PC-3 (cell line): Measurements from ENCODE around the gene EHD4. TPM values are rescaled to one million over a fixed set of nuclear protein-coding genes. Genes with fewer than 3 reads are reported as not detected.

Source experiments
- ATAC-seq: fragments of 200-7000 bp; cut with Tn5 transposase; 2 replicates; pipeline ENCODE4 v1.9.1; 2020; ENCODE audit warnings: mild to moderate bottlenecking, moderate library complexity
- BruUV-seq: library from RNA; stranded (reverse); fragments of 400-500 nt; replicated peaks from 2 replicates; lab custom pipeline; 2021; lab: Mats Ljungman, UMichigan
- CTCF ChIA-PET: fragments of 300-600 bp; sonication (Branson Sonifier 250); formaldehyde crosslinking; loops from one replicate; lab custom pipeline; 2022; ENCODE audit warnings: antibody characterized with exemption; lab: Charles Lee
- POLR2A ChIA-PET: fragments of 300-600 bp; sonication (Branson Sonifier 250); formaldehyde crosslinking; loops from one replicate; lab custom pipeline; 2022; ENCODE audit warnings: antibody characterized with exemption; ENCODE audit not compliant: unreplicated experiment; lab: Charles Lee
- DNase-seq: peaks from one replicate; pipeline ENCODE4 v3.0.0-alpha.2; 2015
- H2AFZ ChIP-seq: fragments of 300-600 bp; sonication (generic); 2 replicates; pipeline ENCODE4 v1.6.0; 2016; ENCODE audit warnings: antibody characterized with exemption, low read length
- H3F3A ChIP-seq: fragments of 300-600 bp; sonication (generic); one replicate; pipeline ENCODE4 v1.6.0; 2017; ENCODE audit warnings: antibody characterized with exemption, low read length, control low read depth, mild to moderate bottlenecking; ENCODE audit not compliant: unreplicated experiment
- H3K27ac ChIP-seq: fragments of 300-600 bp; sonication (generic); 2 replicates; pipeline ENCODE4 v1.5.1; 2016; ENCODE audit warnings: mild to moderate bottlenecking, low read length
- H3K27me3 ChIP-seq: fragments of 300-600 bp; sonication (generic); 2 replicates; pipeline ENCODE4 v1.6.1; 2016; ENCODE audit warnings: low read length, mixed read lengths
- H3K36me3 ChIP-seq: fragments of 300-600 bp; sonication (generic); 2 replicates; pipeline ENCODE4 v1.6.1; 2016; ENCODE audit warnings: low read depth, mixed run types, low read length, mixed read lengths
- H3K4me1 ChIP-seq: fragments of 300-600 bp; sonication (generic); 2 replicates; pipeline ENCODE4 v1.5.1; 2016; ENCODE audit warnings: low read length; ENCODE audit not compliant: insufficient read depth
- H3K4me2 ChIP-seq: fragments of 300-600 bp; sonication (generic); 2 replicates; pipeline ENCODE4 v1.6.0; 2016; ENCODE audit warnings: low read length
- H3K4me3 ChIP-seq: fragments of 300-600 bp; sonication (generic); 2 replicates; pipeline ENCODE4 v1.5.1; 2016; ENCODE audit warnings: mild to moderate bottlenecking, low read length, mixed read lengths
- H3K79me2 ChIP-seq: fragments of 300-600 bp; sonication (generic); 2 replicates; pipeline ENCODE4 v1.6.1; 2017; ENCODE audit warnings: low read length, mixed read lengths
- H3K9ac ChIP-seq: fragments of 300-600 bp; sonication (generic); 2 replicates; pipeline ENCODE4 v1.6.0; 2016; ENCODE audit warnings: mild to moderate bottlenecking, low read length
- H3K9me2 ChIP-seq: fragments of 300-600 bp; sonication (generic); replicated peaks from 2 replicates; pipeline ENCODE4 v1.6.1; 2016; ENCODE audit warnings: mixed run types, low read length, mixed read lengths
- H3K9me3 ChIP-seq: fragments of 300-600 bp; sonication (generic); 2 replicates; pipeline ENCODE4 v1.6.1; 2016; ENCODE audit warnings: low read length, mixed read lengths
- H4K20me1 ChIP-seq: fragments of 300-600 bp; sonication (generic); 2 replicates; pipeline ENCODE4 v1.6.1; 2016; ENCODE audit warnings: low read length, mixed read lengths
- CTCF ChIP-seq: fragments of 300-600 bp; sonication (generic); conservative IDR thresholded peaks from 2 replicates; pipeline ENCODE4 v1.5.1; 2017; ENCODE audit warnings: antibody characterized with exemption, low read depth, mild to moderate bottlenecking, low read length
- EZH2 ChIP-seq: fragments of 300-600 bp; sonication (generic); IDR thresholded peaks from one replicate; pipeline ENCODE4 v1.6.1; 2017; ENCODE audit warnings: antibody characterized with exemption, mild to moderate bottlenecking, low read length; ENCODE audit not compliant: unreplicated experiment
- EZH2phosphoT487 ChIP-seq: fragments of 300-600 bp; sonication (generic); IDR thresholded peaks from 2 replicates; pipeline ENCODE4 v1.6.1; 2018; ENCODE audit warnings: mild to moderate bottlenecking, antibody characterized with exemption, low read length, borderline replicate concordance
- intact Hi-C: fragments of 100-400 bp; cut with micrococcal nuclease; formaldehyde crosslinking; loops from 2 replicates; pipeline ENCODE4 v1.9.0; 2023
- total RNA-seq: library from RNA; depleted of rRNA; stranded (reverse); fragments of >200 nt; gene quantifications from 2 replicates; pipeline ENCODE4 v1.2.3, GENCODE V29; 2014

Gene EHD4
- total RNA-seq, 1 experiment from 2014 or later: 57.8 TPM

DNA sequence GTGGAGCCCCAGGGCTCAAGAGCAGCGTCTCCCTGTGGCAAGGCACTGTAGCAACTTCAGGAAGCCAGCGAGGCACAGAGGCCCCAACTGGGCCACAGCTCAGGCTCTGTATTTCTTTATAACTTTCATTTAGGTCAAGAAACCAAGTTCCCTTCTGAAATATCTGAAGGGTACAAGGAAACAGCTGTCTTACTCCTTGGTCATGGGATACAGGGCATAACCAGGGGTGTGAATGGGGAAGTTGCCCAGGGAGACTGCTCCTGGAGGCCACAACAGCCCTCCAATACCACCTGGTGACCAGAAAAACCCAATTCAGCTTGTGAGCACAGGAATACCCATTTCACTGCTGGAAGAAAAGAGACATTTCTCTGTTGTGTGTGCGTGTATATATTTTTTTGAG, 65.2 kb downstream of the EHD4 start:
- H3K4me2 ChIP-seq: no peak overlapping the region
- peaks cover 37% of the 10 kb centered on the region for H3K36me3 ChIP-seq
- DNase-seq (no peak), ATAC-seq (no peak)
- no peaks in the 10 kb centered on the region for H3K79me2 ChIP-seq
- TF ChIP-seq EZH2phosphoT487 (no peak), CTCF (no peak), EZH2 (no peak)
- no peaks in the 10 kb centered on the region for H3K9me3 ChIP-seq
- no peaks in the 10 kb centered on the region for H4K20me1 ChIP-seq
- POLR2A ChIA-PET: no interaction called here
- H3K9ac ChIP-seq: no peak overlapping the region
- H3K4me1 ChIP-seq: no peaks in the 10 kb centered on the region
- H3K27me3 ChIP-seq: no peaks in the 10 kb centered on the region
- H3K9me2 ChIP-seq: no peaks in the 10 kb centered on the region
- BruUV-seq: no TSS peak
- no peaks in the 10 kb centered on the region for H3F3A ChIP-seq
- H3K4me3 ChIP-seq: no peak overlapping the region
- intact Hi-C loops: no loop called here
- CTCF ChIA-PET: interaction anchor here (0.7 kb wide), 1 partner anchor 65 kb away, joined by 3 read pairs; the partner anchor contains the start of gene EHD4
- H3K27ac ChIP-seq: no peak overlapping the region
- no peak overlapping the region for H2AFZ ChIP-seq

GRCh38 chr15:41906608-41907007, 65.7 kb downstream of the EHD4 start:
- H3K9me2 ChIP-seq: no peaks in the 10 kb centered on the region
- CTCF ChIA-PET: interaction anchor here (0.7 kb wide), 1 partner anchor 66 kb away, joined by 3 read pairs; the partner anchor contains the start of gene EHD4
- no peaks in the 10 kb centered on the region for H3K27me3 ChIP-seq
- H3F3A ChIP-seq: no peaks in the 10 kb centered on the region
- DNase-seq (no peak), ATAC-seq (no peak)
- peaks cover 40% of the 10 kb centered on the region for H3K36me3 ChIP-seq
- no peak overlapping the region for H3K4me2 ChIP-seq
- H3K79me2 ChIP-seq: no peaks in the 10 kb centered on the region
- H2AFZ ChIP-seq: no peak overlapping the region
- no peak overlapping the region for H3K4me3 ChIP-seq
- no peak for TF ChIP-seq EZH2phosphoT487
- no peak for TF ChIP-seq CTCF
- TF ChIP-seq EZH2: no peak
- no peaks in the 10 kb centered on the region for H4K20me1 ChIP-seq
- POLR2A ChIA-PET: no interaction called here
- no peak overlapping the region for H3K27ac ChIP-seq
- intact Hi-C loops: no loop called here
- no peaks in the 10 kb centered on the region for H3K4me1 ChIP-seq
- BruUV-seq: no TSS peak
- H3K9me3 ChIP-seq: no peaks in the 10 kb centered on the region
- H3K9ac ChIP-seq: no peak overlapping the region

GRCh38 chr15:41905036-41905793, 67.1 kb downstream of the EHD4 start:
- no peaks in the 10 kb centered on the region for H3F3A ChIP-seq
- H3K4me1 ChIP-seq: no peaks in the 10 kb centered on the region
- peak; percentile 23 for ATAC-seq
- no peak overlapping the region for H3K9ac ChIP-seq
- ChIA-PET POLR2A (no interaction called here), CTCF (interaction anchor here (0.6 to 1.5 kb wide), 6 partner anchors 23 to 209 kb away, joined by 3 to 16 read pairs (median 5); partner anchors contain the start of genes EHD4 and MAPKBP1)
- H3K27me3 ChIP-seq: no peaks in the 10 kb centered on the region
- BruUV-seq: no TSS peak
- no peak overlapping the region for H3K4me2 ChIP-seq
- no peak overlapping the region for H3K27ac ChIP-seq
- H3K9me3 ChIP-seq: no peaks in the 10 kb centered on the region
- TF ChIP-seq EZH2phosphoT487 (no peak), CTCF (no peak), EZH2 (no peak)
- H3K4me3 ChIP-seq: no peak overlapping the region
- H2AFZ ChIP-seq: no peak overlapping the region
- H3K9me2 ChIP-seq: no peaks in the 10 kb centered on the region
- H4K20me1 ChIP-seq: no peaks in the 10 kb centered on the region
- intact Hi-C loops: loop anchor here (2.0 kb wide), 1 partner anchor 76 kb away; the partner anchor contains the start of gene JMJD7
- peaks cover 52% of the 10 kb centered on the region for H3K36me3 ChIP-seq
- DNase-seq: no peak
- no peaks in the 10 kb centered on the region for H3K79me2 ChIP-seq
